IPS DF 4.7 (cell line): Measurements from ENCODE around the gene HHAT.
"Not testable (repeated sequence)": the region's sequence is repeated elsewhere in the genome, so short reads cannot be mapped to it uniquely, and the experiment has no call there.

Experiments used
- DNase-seq: peaks from one replicate; pipeline ENCODE4 v3.0.0-alpha.2; 2013; ENCODE audit warnings: low spot score; ENCODE audit errors: extremely low read depth

Gene HHAT

DNA sequence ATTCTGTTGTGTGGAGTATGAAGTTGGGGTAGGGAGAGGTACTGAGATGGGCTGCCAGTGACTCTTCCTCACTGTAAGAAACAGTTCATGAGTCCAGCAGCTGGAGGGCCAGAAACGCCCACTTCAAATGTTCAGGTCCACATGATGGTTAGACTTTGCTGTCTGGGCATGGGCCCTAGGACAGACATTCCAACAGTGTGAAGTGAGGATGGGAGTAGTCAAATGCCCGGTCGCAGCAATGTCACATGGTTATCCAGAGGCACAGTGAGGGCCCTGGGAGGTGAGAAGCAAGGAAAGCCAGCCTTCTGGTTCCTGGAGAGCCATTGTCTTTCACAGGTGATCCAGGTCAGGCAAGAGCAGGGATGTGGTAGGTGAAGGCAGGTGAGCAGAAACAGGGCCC lies 304.4 kb downstream of the HHAT start:
- DNase-seq, result no peak

GRCh38 chr1:210633636-210634035 lies 304.9 kb downstream of the HHAT start:
- DNase-seq, result no peak

DNA sequence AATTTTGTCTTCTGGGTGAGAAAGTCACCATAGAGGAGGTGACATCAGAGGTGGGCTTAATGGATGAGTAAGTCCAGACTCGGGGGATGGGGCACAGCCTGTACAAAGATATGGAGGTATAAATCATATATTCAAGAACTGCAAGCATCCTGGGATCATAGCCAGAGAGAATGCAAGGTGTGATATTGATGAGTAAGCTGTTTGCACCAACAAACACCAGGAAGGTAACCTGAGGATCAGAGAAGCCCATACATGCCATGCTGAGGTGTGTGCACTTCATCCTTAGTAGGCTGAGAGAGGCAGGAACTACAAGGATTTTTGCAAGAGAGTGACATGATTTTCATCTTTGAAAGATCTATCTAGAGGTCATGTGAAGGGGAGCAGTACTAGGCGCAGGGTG lies 306.4 kb downstream of the HHAT start:
- no peak for DNase-seq

DNA sequence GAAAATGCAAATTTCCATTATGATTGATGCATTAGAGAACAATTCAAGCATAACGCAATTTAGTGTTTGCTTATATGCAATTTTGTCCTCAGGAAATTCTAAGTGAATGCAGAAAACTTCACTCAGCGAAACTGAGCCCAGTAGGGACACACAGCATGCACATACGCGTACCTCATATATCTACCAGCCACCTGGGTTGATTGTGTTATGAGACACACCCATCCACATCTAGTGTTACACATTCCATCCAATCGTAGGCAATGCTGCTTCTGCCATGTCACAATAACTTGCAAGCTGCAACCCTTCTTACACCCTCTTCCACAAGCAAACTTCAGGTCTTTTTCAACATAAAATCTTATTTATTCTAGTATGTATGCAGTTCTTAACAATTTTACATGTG lies 312.9 kb downstream of the HHAT start:
- no peak for DNase-seq

DNA sequence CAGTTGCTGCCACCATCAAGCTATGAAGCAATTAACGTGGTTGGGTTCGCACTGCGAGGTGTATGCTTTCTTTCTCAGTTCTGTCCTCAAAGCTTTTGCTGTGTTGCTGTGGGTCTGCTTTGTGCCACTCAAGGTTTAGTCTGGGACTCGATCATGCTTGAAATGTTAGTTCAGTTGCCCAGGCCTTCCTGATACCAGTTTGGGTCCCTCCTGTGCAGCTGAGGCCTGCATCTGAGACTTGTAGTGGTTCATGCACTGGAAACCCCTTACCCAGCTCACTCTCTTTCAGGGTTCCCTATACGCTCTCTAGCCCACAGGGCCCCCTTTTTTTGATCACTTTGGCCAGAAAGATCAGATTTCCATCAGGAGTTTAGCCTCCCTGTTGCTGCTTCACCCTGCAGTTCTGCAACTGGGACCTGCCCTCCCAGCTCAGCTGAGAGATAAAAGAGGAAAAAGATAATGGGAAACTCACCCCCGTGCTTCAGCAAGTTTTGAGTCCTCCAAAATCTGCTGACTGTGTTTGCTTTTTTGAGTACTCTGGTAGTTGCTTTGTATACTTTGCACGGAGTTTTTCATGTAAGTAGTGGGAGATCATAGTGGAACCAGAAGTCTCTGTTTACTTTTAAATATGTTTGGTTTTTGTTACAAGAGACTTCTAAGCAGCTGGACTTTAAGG lies 317.0 kb downstream of the HHAT start:
- no peak for DNase-seq

DNA sequence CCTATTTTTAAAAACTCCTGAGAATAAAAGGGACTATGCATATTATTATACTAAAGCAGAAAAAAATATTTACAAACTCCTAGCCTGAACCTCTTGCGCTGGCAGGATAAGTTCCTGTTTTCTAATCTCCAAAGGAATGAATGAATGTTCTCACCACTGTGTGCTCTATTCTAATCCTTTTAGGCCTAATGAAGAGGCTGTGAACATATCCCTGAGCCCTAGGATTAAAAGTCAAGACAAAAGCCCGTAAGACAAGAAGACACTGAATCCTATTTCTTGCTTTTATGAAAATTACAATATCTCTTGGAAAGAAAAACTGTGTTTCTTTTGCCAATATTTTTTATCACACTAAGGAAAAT lies 317.5 kb downstream of the HHAT start:
- DNase-seq, result no peak

GRCh38 chr1:210647406-210648333 lies 319.0 kb downstream of the HHAT start:
- DNase-seq, result no peak

DNA sequence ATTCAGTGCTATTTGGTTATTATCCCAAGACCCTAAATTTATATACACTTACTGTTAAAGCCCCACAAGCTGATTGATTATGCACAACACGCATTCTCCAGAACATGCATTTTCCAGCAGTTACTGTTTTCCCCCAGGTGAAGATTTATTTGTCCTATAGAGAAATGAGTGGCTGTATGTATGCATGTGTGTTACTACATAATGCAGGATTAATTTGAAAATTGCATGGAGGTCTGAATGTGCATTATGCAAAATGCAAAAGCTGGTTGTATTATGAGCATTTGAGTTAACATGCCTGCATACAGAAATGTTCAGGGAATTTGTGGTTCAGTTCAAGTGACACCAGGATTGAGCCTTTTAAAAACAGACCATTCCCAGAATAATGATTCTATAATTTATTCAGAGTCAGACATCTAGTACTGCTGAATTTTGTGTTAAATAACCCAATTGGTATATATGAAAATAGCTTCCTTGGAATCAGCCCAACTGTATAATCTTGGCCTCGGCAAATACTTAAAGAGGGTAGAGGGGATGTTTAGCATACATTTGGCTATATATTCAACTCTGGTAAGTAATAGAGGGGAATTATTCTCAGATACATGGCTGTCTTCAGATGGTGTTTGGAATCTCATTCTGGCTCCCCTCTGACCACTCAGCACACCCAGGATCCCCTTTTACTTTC lies 320.0 kb downstream of the HHAT start:
- no peak for DNase-seq

GRCh38 chr1:210650403-210650802 lies 321.7 kb downstream of the HHAT start:
- DNase-seq, result no peak

DNA sequence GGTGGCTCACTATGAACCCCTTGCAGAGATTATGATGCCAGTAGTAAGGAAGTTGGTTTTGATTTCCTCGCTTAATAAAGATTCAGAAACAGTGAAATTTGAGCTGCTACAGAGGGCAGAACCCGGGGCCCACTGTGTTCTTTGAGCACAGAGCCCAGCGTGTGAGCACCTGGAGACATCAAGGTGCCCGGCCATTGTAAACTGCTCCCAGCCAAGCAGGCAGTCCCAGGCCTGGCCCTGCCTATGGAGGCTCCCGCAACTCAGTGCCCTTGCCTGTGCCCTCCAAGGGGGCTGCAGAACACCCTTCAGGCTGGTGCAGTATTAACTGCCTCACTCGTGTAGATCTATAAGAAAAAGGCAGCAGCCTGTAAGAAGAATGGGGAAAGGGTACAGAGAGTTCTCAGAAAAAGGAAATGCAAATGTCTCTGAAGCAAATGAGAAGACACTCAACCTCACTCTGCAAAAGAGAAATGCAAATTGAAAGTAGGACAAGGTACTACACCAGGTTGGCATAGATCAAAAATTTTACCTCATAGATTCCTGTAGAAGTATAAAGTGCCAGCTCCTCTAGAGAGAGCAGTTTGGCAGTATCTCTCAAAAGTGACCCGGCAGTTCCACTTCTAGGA lies 323.7 kb downstream of the HHAT start:
- no peak for DNase-seq

GRCh38 chr1:210653771-210654170 lies 325.1 kb downstream of the HHAT start:
- DNase-seq, result no peak

DNA sequence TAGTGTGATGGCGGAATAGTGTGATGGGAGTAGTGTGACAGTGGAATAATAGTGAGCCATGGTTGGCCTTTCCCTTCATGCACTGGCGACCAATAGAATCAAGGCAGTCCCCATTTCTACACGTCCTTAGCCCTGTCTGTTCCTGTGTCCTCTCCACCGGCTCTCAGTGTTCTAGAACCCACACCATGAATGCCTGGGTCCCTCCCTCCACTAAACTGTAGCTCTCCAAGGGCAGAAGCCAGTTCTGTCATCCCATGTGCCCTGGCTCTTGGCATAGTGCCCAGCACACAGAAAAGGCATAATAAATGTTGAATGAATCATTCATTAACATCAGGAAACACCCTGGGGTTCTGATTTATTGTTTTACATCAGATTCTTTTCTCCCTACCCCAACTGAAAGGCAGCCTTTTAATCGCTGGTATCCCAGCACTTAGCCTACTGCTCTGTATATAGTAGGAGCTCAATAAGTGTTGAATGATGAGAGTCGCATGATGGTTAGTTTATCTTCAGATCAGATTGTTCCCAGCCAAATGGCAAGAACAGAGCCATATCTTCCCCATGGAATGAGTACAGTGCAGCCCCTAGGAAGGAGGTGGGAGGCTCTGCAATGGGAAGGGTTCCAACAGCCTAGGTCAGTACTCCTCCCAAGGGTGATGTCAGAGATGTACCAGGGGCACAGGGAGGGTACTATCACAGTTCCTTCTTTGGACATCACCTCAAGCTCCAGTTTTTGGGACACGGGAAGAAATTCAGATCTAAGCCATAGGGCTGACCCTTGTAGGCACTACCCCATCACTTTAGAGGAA lies 325.7 kb downstream of the HHAT start:
- no peak for DNase-seq

DNA sequence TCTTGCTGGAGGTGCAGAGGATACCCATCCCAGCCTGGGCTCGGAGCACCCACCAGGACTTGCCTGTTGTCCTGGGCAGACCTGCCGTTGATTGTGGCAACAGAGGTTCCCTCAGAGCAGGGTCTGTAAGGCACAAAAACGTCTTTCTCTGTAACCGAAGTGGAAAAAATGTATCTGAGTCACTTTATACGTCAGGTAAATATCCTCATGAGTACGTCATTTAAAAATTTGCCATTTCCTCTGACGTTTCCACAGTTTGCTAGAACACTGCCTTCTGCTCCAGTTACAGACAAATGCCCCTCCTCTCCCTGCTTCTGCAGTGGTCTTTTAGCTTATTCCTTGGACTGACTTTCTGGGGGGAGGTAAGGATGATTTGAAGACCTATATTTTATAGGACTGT lies 326.8 kb downstream of the HHAT start:
- no peak for DNase-seq

- no peak for DNase-seq
These were observed 329.1 kb downstream of the HHAT start for GRCh38 chr1:210657806-210658205.

DNA sequence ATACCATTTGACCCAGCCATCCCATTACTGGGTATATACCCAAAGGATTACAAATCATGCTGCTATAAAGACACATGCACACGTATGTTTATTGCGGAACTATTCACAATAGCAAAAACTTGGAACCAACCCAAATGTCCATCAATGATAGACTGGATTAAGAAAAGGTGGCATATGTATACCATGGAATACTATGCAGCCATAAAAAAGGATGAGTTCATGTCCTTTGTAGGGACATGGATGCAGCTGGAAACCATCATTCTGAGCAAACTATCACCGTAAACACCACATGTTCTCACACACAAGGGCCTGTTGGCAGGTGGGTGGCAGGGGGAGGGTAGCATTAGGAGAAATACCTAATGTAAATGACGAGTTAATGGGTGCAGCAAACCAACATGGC lies 332.8 kb downstream of the HHAT start:
- DNase-seq, result not testable (repeated sequence)

DNA sequence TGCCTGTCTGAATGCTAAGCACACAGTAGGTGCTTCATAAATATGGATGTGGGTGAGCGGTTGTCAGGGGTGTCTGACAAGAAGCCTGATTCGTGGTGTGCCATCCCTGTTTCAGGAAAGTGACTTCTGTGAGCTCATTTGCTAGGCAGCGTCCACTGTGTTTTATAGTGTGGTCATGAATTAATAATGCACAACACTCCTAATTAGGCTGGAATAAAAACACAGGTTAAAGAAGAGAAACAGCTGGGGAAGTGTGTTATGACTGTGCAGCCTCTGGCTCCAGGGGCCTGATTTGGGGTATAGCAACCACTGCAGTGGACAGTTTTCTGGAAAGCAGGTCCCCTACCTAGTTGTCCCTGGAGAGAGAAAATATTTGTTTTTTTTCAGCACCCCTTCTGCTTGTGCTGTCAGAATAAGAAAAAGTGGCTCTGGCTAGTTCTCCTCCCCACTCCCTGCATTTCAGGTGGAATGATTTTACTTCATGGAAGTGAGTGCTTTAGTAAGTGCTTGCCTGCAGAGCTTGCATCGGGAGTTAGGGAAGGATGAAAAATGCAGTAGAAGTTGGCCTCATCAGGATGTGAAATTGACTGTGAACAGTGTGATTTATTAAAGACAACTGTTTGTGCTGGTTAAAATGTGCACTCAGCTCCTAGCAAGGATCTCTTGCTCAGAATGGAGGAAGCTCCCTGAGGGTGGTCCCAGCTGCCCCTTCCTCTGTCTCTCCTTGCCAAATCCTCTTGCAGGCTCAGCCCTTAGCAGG lies 333.8 kb downstream of the HHAT start:
- no peak for DNase-seq

DNA sequence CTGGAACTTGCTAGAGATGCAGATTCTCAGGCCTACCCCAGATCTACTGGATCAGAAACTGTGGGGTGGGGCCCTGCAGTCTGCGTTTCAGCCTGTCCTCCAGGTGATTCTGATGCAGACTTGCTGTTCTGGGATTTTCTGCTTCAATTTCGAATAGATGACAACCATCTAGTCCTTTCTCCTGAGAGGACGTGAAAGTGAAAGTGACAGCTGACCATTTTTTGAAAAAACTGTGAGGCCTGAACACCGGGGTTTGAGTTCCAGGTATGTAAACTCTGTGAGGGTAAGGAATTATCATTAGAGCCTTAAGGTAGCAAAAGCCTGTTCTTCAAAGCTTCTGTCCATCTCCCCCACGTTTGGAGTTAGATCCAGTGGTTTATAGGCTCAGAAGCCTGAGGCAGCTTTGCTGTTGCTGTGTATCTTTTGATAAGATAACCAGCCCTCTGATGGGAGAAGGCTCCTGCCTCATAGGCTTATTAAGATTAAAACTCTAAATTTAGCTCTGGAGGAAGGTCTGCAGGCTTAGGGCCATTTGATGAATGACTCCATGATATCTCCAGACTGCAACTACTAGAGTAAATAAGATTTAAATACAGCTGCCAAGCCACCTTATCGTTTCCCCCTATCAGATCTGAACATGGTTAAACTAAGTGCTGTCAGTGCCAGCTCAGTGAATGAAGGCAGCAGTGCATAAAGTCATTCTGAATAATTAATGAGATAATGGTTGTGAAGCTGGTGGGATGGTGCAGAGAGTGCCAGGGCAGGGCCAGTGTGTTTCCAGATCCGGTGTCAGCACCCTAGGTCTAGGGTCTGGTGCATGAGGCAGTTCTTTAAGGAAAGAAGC lies 335.2 kb downstream of the HHAT start:
- no peak for DNase-seq

DNA sequence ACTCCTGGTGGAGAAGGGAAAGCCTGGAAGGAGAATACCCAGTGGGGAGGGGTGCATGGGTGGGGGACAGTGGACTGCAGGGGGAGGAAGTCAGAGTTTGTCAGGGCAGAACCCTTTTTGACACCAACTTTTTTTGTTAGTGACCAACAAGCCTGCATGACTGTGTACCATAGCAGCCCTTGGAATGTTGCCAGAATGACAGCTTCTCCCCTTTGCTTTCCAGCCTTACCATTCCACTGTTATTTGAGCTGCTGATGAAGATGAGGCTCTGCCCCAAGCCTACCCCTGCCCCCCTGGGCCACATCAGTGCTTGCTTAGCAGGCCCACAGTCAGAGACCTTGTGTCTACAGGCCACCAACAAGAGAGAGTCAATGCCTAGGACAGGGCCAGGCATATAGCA lies 341.2 kb downstream of the HHAT start:
- DNase-seq, result no peak

GRCh38 chr1:210674151-210674550 lies 345.4 kb downstream of the HHAT start:
- DNase-seq, result no peak
